ENCODE results near the gene EHD2. TPM values are rescaled to one million over a fixed set of nuclear protein-coding genes. Genes with fewer than 3 reads are reported as not detected.
A peak's percentile ranks its signal among the peaks of the same experiment; 100 is the strongest.
"Not testable (repeated sequence)": the region's sequence is repeated elsewhere in the genome, so short reads cannot be mapped to it uniquely, and the experiment has no call there.

EHD2 gene, protein sequence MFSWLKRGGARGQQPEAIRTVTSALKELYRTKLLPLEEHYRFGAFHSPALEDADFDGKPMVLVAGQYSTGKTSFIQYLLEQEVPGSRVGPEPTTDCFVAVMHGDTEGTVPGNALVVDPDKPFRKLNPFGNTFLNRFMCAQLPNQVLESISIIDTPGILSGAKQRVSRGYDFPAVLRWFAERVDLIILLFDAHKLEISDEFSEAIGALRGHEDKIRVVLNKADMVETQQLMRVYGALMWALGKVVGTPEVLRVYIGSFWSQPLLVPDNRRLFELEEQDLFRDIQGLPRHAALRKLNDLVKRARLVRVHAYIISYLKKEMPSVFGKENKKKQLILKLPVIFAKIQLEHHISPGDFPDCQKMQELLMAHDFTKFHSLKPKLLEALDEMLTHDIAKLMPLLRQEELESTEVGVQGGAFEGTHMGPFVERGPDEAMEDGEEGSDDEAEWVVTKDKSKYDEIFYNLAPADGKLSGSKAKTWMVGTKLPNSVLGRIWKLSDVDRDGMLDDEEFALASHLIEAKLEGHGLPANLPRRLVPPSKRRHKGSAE
- total RNA-seq: 6.3 TPM

DNA sequence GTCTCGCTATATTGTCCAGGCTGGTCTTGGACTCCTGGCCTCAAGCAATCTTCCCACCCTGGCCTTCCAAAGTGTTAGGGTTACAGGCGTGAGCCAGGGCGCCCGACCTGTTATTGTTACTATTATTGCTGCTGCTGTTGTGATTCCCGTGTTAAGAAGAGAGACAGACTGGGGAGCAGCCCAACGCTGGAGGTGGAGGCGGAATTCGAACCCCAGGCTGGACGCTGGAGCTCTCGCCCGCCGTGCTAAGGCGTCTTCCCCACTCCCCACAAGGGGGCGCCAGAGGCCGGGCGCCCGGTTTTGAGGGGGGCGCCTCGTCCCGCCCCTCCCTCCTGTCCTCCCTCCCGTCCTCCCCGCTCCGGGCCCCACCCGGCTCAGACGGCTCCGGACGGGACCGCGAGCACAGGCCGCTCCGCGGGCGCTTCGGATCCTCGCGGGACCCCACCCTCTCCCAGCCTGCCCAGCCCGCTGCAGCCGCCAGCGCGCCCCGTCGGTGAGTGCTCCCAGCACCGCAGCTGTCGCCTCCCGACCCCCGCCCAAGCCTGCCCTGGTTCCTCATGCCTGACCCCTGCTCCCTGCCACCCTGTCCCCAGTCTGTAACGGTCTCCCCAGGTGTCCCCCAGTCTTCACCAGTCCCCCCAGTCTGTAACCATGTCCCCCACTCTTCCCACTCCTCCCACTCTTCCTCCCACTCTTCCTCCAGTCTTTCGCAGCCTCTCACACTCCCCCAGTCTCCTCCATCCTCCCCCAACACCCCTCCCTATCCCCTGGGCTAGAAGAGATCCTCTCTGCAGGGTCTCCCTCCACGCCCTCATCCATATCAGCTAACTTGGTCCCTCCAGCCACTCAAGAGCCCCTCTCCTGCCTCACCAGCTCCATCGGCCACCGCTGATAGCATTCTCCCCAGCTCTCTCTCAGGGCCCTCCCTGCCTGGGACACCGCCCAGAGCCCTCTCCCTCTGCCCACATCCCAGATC, at the start of gene EHD2:
EHD2 (plus strand) TSS at position 377 of the 976 bp plus-strand sequence. CDS start 3,191 bp downstream, outside the sequence.
- DNase-seq (ENCODE audit: low spot score): no peak
- ATAC-seq: peak; percentile 93

GRCh38 chr19:47663435-47663910, 49.7 kb upstream of the EHD2 start:
- DNase-seq (ENCODE audit: low spot score) (no peak), ATAC-seq (no peak)

- DNase-seq (ENCODE audit: low spot score): peak; percentile 90
- ATAC-seq: peak; percentile 49
Measured at GRCh38 chr19:47663911-47664771, 49.1 kb upstream of the EHD2 start.

- ATAC-seq; DNase-seq (ENCODE audit: low spot score): not testable (repeated sequence)
Measured at GRCh38 chr19:47668556-47668955, 44.7 kb upstream of the EHD2 start.

- no peak for DNase-seq (ENCODE audit: low spot score)
Measured at GRCh38 chr19:47670736-47671135, 42.5 kb upstream of the EHD2 start.

GRCh38 chr19:47671499-47671898, 41.7 kb upstream of the EHD2 start:
- DNase-seq (ENCODE audit: low spot score): no peak
- ATAC-seq: no peak

More at GRCh38 chr19:47670736-47671135, 42.5 kb upstream of the EHD2 start:
- ATAC-seq: no peak

DNA sequence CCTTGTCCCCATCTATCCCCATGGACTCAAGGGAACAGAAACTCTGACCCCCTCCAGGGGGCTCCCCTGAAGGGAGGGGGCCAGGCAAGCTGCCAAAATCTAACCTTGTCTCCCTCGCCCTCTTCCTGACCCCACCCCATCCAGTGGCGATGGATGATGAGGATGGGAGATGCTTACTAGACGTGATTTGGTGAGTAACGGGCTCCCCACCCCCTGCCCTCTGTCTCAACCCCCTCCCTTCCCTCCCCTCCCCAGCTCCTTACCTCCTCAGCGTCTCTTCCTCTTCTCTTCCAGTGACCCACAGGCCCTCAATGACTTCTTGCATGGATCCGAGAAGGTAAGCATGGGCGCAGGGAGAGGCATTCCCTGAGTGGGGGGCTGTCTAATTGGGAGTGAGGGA, 39.8 kb upstream of the EHD2 start:
- ATAC-seq: no peak
- DNase-seq (ENCODE audit: low spot score): no peak

DNA sequence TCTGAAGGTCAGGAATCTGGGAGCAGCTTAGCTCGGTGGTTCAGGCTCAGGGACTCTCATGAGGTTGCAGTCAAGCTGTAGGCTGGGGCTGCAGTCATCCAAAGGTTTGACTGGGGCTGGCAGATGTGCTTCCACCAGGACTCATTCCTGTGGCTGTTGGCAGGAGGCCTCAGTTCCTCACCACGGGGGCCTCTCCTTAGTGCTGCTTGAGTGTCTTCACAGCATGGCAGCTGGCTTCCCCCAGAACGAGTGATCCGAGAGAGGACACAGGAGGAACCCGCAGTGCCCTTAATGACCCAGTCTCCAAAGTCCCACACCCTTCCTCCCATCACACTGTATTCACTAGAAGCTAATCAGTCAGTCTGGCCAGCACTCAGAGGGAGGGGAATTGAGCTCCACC, 38.7 kb upstream of the EHD2 start:
- DNase-seq (ENCODE audit: low spot score) (no peak), ATAC-seq (no peak)

- DNase-seq (ENCODE audit: low spot score) (no peak), ATAC-seq (no peak)
Measured at GRCh38 chr19:47675271-47675670, 38.0 kb upstream of the EHD2 start.

DNA sequence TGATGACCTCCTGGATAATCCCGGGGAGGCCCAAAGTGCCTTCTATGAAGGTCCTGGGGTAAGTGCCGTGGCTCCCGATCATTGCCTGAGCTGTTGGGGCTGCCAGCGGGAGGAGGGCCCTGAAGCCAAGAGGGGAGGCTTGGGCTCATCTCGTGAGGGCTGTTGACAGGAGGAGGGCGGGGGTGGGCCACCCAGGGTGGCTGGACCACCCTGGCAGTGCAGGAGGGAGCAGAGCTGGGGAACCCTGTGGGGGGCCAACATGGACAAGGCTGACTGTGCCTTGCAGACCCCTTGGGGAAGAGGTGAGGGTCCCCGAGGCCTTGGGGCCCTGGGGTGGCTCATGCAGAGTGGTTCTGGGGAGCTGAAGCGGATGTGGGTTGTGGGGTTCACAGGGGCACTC, 37.4 kb upstream of the EHD2 start:
- no peak for DNase-seq (ENCODE audit: low spot score)
- ATAC-seq: no peak

GRCh38 chr19:47676811-47677210, 36.4 kb upstream of the EHD2 start:
- DNase-seq (ENCODE audit: low spot score) (no peak), ATAC-seq (no peak)

DNA sequence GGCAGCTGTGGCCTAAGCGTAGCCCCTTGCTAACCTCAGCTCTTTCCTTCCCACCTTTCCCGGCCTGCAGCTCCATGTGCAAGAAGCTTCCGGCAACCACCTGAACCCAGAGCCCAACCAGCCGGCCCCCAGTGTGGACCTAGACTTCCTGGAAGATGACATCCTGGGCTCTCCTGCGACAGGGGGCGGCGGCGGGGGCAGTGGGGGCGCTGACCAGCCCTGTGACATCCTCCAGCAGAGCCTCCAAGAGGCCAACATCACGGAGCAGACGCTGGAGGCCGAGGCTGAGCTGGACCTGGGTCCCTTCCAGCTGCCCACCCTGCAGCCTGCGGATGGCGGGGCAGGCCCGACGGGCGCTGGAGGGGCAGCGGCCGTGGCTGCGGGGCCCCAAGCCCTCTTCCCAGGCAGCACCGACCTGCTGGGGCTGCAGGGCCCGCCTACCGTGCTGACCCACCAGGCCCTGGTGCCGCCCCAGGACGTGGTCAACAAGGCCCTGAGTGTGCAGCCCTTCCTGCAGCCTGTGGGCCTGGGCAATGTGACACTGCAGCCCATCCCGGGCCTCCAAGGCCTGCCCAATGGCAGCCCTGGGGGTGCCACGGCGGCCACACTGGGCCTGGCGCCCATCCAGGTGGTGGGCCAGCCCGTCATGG, 33.8 kb upstream of the EHD2 start:
- DNase-seq (ENCODE audit: low spot score): no peak

DNA sequence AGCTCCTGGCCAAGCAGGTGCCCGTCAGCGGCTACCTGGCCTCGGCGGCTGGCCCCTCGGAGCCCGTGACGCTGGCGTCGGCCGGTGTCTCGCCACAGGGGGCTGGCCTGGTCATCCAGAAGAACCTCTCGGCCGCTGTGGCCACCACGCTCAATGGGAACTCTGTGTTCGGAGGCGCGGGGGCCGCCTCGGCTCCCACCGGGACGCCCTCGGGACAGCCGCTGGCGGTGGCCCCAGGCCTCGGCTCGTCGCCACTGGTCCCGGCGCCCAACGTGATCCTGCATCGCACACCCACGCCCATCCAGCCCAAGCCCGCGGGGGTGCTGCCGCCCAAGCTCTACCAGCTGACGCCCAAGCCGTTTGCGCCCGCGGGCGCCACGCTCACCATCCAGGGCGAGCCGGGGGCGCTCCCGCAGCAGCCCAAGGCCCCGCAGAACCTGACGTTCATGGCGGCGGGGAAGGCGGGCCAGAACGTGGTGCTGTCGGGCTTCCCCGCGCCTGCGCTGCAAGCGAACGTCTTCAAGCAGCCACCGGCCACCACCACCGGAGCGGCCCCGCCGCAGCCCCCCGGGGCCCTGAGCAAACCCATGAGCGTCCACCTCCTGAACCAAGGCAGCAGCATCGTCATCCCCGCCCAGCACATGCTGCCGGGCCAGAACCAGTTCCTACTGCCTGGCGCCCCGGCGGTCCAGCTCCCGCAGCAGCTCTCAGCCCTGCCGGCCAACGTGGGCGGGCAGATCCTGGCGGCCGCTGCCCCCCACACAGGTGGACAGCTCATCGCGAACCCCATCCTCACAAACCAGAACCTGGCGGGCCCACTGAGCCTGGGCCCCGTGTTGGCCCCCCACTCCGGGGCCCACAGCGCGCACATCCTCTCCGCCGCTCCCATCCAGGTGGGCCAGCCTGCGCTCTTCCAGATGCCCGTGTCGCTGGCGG, 33.0 kb upstream of the EHD2 start:
- no peak for ATAC-seq
- DNase-seq (ENCODE audit: low spot score): no peak

More for the DNA sequence above, 33.8 kb upstream of the EHD2 start:
- ATAC-seq: no peak

DNA sequence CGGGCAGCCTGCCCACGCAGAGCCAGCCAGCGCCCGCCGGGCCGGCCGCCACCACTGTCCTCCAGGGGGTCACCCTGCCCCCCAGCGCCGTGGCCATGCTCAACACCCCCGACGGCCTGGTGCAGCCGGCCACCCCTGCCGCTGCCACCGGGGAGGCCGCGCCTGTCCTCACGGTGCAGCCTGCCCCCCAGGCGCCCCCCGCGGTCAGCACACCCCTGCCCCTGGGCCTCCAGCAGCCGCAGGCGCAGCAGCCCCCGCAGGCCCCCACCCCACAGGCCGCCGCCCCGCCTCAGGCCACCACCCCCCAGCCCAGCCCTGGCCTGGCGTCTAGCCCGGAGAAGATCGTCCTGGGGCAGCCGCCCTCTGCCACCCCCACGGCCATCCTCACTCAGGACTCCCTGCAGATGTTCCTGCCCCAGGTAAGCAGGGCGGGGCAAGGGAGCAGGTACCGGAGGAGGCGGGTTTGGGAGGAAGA, 32.3 kb upstream of the EHD2 start:
- no peak for ATAC-seq
- DNase-seq (ENCODE audit: low spot score): no peak

DNA sequence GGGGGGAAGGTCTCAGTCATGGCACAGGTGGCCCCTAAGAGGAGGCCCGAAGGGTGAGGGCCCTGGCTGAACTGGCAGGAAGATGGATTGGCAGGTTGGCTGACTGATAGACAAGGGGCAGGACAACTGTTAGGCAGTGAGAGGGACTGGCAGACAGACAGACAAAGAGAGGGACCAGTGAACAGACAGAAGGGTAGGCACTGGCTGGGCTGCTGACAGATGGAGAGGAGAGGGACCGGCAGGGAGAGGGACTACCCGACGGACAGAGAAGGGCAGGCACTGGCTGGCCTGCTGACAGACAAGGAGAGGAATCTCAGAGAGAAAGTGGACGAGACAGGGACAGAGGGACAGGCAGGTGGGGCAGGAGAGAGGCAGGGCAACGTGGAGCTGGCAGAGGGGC, 31.8 kb upstream of the EHD2 start:
- no peak for ATAC-seq

DNA sequence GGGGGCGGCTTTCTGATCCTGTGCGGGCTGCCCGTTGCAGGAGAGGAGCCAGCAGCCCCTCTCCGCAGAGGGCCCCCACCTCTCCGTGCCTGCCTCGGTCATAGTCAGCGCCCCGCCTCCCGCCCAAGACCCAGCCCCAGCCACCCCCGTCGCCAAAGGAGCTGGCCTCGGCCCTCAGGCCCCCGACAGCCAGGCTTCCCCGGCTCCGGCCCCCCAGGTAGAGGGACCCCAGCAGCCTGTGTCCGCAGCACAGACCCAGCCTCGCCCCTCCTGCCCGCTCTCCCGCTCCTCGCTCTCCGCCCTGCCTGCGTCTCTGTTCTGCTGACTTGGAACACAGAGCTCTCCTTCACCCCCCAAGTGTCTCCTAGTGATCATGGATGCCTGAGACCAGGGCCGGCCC, 31.3 kb upstream of the EHD2 start:
- no peak for DNase-seq (ENCODE audit: low spot score)
- no peak for ATAC-seq

More for the DNA sequence above, 31.8 kb upstream of the EHD2 start:
- no peak for DNase-seq (ENCODE audit: low spot score)

DNA sequence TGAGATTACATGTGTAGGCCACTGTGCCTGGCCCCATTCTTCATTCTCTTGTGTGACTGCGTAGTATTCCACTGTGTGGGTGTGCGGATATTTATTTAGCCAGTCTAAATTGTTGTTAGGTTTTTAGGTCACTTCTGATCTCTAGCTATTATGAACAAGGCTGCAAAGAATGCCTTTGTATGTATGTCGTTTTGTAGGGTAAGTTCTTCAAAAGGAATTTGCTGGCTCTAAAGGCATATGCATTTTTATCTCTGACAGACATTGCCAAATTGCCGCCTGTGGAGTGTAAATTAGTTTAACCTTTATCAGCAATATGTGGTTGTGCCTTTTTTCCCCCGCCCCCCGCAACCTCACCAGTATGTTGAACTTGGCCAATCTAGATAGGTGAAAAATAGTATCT, 30.3 kb upstream of the EHD2 start:
- DNase-seq (ENCODE audit: low spot score): no peak

DNA sequence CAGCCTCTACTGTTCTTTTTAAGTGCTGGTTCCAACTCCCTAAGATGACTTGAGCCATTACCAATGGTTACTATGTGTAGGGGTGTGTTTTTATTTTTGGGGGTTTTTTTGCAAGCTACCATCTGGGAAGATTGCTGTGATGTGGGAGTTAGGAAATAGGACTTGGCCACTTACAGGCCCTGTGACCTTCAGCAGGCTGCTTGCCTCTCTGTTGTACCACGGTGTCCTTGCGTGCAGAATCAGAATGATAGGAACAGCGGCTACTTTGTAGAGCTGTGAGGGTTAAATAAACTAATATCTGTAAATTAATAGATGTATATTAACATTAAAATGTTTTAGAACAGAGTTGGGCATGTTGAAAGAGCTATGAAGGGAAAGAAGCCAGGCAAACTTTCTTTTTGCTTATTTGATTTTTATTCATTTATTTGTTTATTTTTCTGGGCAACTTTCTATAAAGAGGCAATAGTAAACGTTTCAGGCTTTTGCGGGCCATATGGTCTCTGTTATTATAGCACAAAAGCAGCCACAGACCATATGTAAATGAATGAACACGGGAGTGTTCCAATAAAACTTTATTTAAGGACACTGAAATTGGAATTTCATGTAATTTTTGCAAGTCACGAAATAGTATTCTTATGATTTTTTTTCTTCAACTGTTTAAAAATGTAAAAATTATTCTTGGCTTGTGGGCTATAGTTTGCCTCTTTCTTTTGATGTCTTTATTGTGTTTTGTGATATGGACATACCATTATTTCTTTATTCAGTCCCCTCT, 26.4 kb upstream of the EHD2 start:
- peak; percentile 25 for ATAC-seq
- DNase-seq (ENCODE audit: low spot score): no peak

More for the DNA sequence above, 30.3 kb upstream of the EHD2 start:
- no peak for ATAC-seq
